Measurements from ENCODE around the gene TFIP11. TPM values are rescaled to one million over a fixed set of nuclear protein-coding genes. Genes with fewer than 3 reads are reported as not detected.

Gene TFIP11
- total and polyA plus RNA-seq, 2 donors (not counting 1 experiment from before 2014, with no cell fraction given), result 33.5 to 82.8 TPM

- H3K4me2 ChIP-seq (replicated peaks; ENCODE audit: low read depth, low read length, poor library complexity, severe bottlenecking), result no peak overlapping the region
- no peak overlapping the region for H2AFZ ChIP-seq (ENCODE audit: insufficient read depth, low read depth, low read length, poor library complexity, severe bottlenecking)
- no peak overlapping the region for H3K4me3 ChIP-seq (ENCODE audit: control extremely low read depth in 1 of 5, extremely low read depth in 1 of 5, insufficient read depth in 1 of 5, low read depth in 2 of 5, low read length in 4 of 5)
- DNase-seq, result no peak
- no peak for TF ChIP-seq CTCF (IDR thresholded peaks at IDR 0.05)
- no peak for TF ChIP-seq EZH2 (IDR thresholded peaks at IDR 0.05; ENCODE audit: borderline replicate concordance, insufficient read depth, low read depth, low read length, poor library complexity, severe bottlenecking)
- no CpG with 5 or more reads among the region's 5 CpGs for WGBS (ENCODE audit: insufficient coverage)
- peaks cover 7 to 36% of the 10 kb centered on the region in 2 experiments for H3K36me3 ChIP-seq (replicated peaks in 1 of 2; ENCODE audit: control extremely low read depth in 1 of 2, control insufficient read depth in 1 of 2, extremely low read depth in 1 of 2, insufficient read depth in 2 of 2, low read length in 1 of 2)
- ATAC-seq (ENCODE audit: low read depth), result no peak
- H3K27ac ChIP-seq (ENCODE audit: low read length in 2 of 2), result no peak overlapping the region
- Mint-ChIP-seq H3K4me1 (peaks cover 47% of the 10 kb centered on the region), H3K9me3 (ENCODE audit: insufficient read depth) (no peaks in the 10 kb centered on the region), H3K27ac (peak overlapping the region; percentile 32), H3K4me3 (no peak overlapping the region), H3K27me3 (no peaks in the 10 kb centered on the region)
- H3K4me1 ChIP-seq (ENCODE audit: control insufficient read depth in 2 of 2, insufficient read depth in 2 of 2, low read length in 2 of 2), result peaks cover 23 to 31% of the 10 kb centered on the region in 2 donors
- intact Hi-C loops (cut with micrococcal nuclease), result no loop called here
- H3K27me3 ChIP-seq (replicated peaks in 1 of 4; ENCODE audit: control extremely low read depth in 1 of 4, control insufficient read depth in 3 of 4, insufficient read depth in 4 of 4, low read length in 3 of 4), result no peaks in the 10 kb centered on the region
- ChIA-PET POLR2A (no interaction called here), CTCF (no interaction called here)
- no peaks in the 10 kb centered on the region for H4K20me1 ChIP-seq (ENCODE audit: control insufficient read depth, insufficient read depth, low read length, poor library complexity, severe bottlenecking)
- H3K9me3 ChIP-seq (ENCODE audit: control extremely low read depth in 1 of 3, control insufficient read depth in 2 of 3, insufficient read depth in 1 of 3, low read length in 2 of 3), result no peaks in the 10 kb centered on the region
- peaks cover 19% of the 10 kb centered on the region for H3K79me2 ChIP-seq (ENCODE audit: control insufficient read depth, insufficient read depth, low read length)
- H3K9ac ChIP-seq (ENCODE audit: low read length), result no peak overlapping the region
Measured at GRCh38 chr22:26486394-26486793, 25.9 kb downstream of the TFIP11 start.

GRCh38 chr22:26485806-26486390 is 26.4 kb downstream of the TFIP11 start:
- peaks cover 6 to 31% of the 10 kb centered on the region in 2 experiments for H3K36me3 ChIP-seq (replicated peaks in 1 of 2; ENCODE audit: control extremely low read depth in 1 of 2, control insufficient read depth in 1 of 2, extremely low read depth in 1 of 2, insufficient read depth in 2 of 2, low read length in 1 of 2)
- no peaks in the 10 kb centered on the region for H3K27me3 ChIP-seq (replicated peaks in 1 of 4; ENCODE audit: control extremely low read depth in 1 of 4, control insufficient read depth in 3 of 4, insufficient read depth in 4 of 4, low read length in 3 of 4)
- no peaks in the 10 kb centered on the region for H3K27me3 Mint-ChIP-seq
- H3K9me3 ChIP-seq (ENCODE audit: control extremely low read depth in 1 of 3, control insufficient read depth in 2 of 3, insufficient read depth in 1 of 3, low read length in 2 of 3), result no peaks in the 10 kb centered on the region
- WGBS (ENCODE audit: insufficient coverage), result no CpG with 5 or more reads among the region's 3 CpGs
- H3K4me3 Mint-ChIP-seq, result peak overlapping the region; percentile 5
- no peak overlapping the region for H3K4me2 ChIP-seq (replicated peaks; ENCODE audit: low read depth, low read length, poor library complexity, severe bottlenecking)
- no peak overlapping the region for H3K4me3 ChIP-seq (ENCODE audit: control extremely low read depth in 1 of 5, extremely low read depth in 1 of 5, insufficient read depth in 1 of 5, low read depth in 2 of 5, low read length in 4 of 5)
- H3K27ac Mint-ChIP-seq, result peak overlapping the region; percentile 59
- peaks cover 52% of the 10 kb centered on the region for H3K4me1 Mint-ChIP-seq
- no peaks in the 10 kb centered on the region for H4K20me1 ChIP-seq (ENCODE audit: control insufficient read depth, insufficient read depth, low read length, poor library complexity, severe bottlenecking)
- H3K9me3 Mint-ChIP-seq (ENCODE audit: insufficient read depth), result no peaks in the 10 kb centered on the region
- H2AFZ ChIP-seq (ENCODE audit: insufficient read depth, low read depth, low read length, poor library complexity, severe bottlenecking), result no peak overlapping the region
- no peak for ATAC-seq (ENCODE audit: low read depth)
- peaks cover 27 to 36% of the 10 kb centered on the region in 2 donors for H3K4me1 ChIP-seq (ENCODE audit: control insufficient read depth in 2 of 2, insufficient read depth in 2 of 2, low read length in 2 of 2)
- peaks cover 21% of the 10 kb centered on the region for H3K79me2 ChIP-seq (ENCODE audit: control insufficient read depth, insufficient read depth, low read length)
- no peak overlapping the region for H3K9ac ChIP-seq (ENCODE audit: low read length)
- intact Hi-C loops (cut with micrococcal nuclease), result no loop called here
- H3K27ac ChIP-seq (ENCODE audit: low read length in 2 of 2), result peak overlapping the region in 1 of 2 donors; percentile 98
- DNase-seq, result no peak
- no peak for TF ChIP-seq EZH2 (IDR thresholded peaks at IDR 0.05; ENCODE audit: borderline replicate concordance, insufficient read depth, low read depth, low read length, poor library complexity, severe bottlenecking)
- TF ChIP-seq CTCF (IDR thresholded peaks at IDR 0.05), result no peak
- CTCF ChIA-PET, result interaction anchor here (2.0 kb wide), 1 partner anchor 24 kb away, joined by 7 read pairs; no protein-coding TSS in a partner anchor
- POLR2A ChIA-PET, result no interaction called here

Data from B cell (primary cell).